Sigmoid colon (tissue), 4 donors: ENCODE data around the gene SPOCD1.

ENCODE experiments used
- EP300 ChIP-seq, 4 donors: sonication (generic); formaldehyde crosslinking; IDR thresholded peaks; one replicate each; pipeline ENCODE4 v1.6.1; 2017; ENCODE audit warnings: antibody characterized with exemption in 4 of 4
- POLR2A ChIP-seq, 2 donors: fragments of 450-650 bp; IDR thresholded peaks; one replicate each; pipeline ENCODE4 v1.6.1; 2016; ENCODE audit warnings: antibody characterized with exemption in 2 of 2, mild to moderate bottlenecking in 2 of 2, moderate library complexity in 2 of 2
- POLR2AphosphoS5 ChIP-seq, 4 donors: sonication (generic); formaldehyde crosslinking; IDR thresholded peaks; one replicate each; pipeline ENCODE4 v1.6.1; 2017; ENCODE audit warnings: antibody characterized with exemption in 4 of 4
- TF ChIP-seq, protein P1 (sequence below), 4 experiments: fragments of 450-650 bp in 3 of 4; fragments of 200-600 bp in 1 of 4; IDR thresholded peaks; one replicate each; pipeline ENCODE4 v1.5.1; 2016 to 2019; ENCODE audit warnings: antibody characterized with exemption in 4 of 4, mild to moderate bottlenecking in 3 of 4, moderate library complexity in 2 of 4

DNA sequence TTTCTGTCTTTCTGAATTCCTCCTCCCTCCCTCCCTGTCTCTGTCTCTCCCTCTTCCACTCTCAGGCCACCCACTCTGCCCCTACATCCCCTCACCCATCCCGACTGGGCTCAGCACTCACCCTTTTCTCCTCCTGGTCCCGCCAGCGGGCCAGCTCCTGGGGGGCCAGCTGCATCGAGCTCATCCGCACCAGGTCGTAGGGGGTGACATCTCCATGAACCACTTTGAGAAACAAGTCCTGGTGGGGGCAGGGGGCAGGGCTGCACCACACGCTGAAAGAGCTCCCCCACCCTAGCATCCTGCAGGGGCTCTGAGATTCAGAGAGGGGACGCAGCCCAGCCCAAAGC, 17.8 kb downstream of the SPOCD1 start:
- TF ChIP-seq, protein P1, sequence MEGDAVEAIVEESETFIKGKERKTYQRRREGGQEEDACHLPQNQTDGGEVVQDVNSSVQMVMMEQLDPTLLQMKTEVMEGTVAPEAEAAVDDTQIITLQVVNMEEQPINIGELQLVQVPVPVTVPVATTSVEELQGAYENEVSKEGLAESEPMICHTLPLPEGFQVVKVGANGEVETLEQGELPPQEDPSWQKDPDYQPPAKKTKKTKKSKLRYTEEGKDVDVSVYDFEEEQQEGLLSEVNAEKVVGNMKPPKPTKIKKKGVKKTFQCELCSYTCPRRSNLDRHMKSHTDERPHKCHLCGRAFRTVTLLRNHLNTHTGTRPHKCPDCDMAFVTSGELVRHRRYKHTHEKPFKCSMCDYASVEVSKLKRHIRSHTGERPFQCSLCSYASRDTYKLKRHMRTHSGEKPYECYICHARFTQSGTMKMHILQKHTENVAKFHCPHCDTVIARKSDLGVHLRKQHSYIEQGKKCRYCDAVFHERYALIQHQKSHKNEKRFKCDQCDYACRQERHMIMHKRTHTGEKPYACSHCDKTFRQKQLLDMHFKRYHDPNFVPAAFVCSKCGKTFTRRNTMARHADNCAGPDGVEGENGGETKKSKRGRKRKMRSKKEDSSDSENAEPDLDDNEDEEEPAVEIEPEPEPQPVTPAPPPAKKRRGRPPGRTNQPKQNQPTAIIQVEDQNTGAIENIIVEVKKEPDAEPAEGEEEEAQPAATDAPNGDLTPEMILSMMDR (IDR thresholded peaks at IDR 0.05): no peak
- TF ChIP-seq POLR2A (IDR thresholded peaks at IDR 0.05) (no peak), EP300 (IDR thresholded peaks at IDR 0.05) (no peak), POLR2AphosphoS5 (IDR thresholded peaks at IDR 0.05) (no peak)
